Activated T-cell treated with anti-CD3 and anti-CD28 coated beads, Interleukin-2, amount 50 U/mL, for 4 hours (primary cell): Measurements from ENCODE around the gene INTU. TPM values are rescaled to one million over a fixed set of nuclear protein-coding genes. Genes with fewer than 3 reads are reported as not detected.
"Not testable (repeated sequence)": the region's sequence is repeated elsewhere in the genome, so short reads cannot be mapped to it uniquely, and the experiment has no call there.

Source experiments
- ATAC-seq, 2 donors: fragments of 200-7000 bp; cut with Tn5 transposase; one replicate each; pipeline ENCODE4 v1.10.0; 2021
- DNase-seq: peaks from one replicate; pipeline ENCODE4 v3.0.0-alpha.2; 2020
- H3K27me3 Mint-ChIP-seq: one replicate; pipeline ENCODE4 v1.8.0; 2021; ENCODE audit warnings: low read depth, mixed read lengths
- H3K36me3 Mint-ChIP-seq: one replicate; pipeline ENCODE4 v1.8.0; 2022; ENCODE audit warnings: mixed read lengths; ENCODE audit not compliant: insufficient read depth
- H3K4me1 Mint-ChIP-seq: one replicate; pipeline ENCODE4 v1.8.0; 2021; ENCODE audit warnings: low read depth, mixed read lengths
- H3K4me3 Mint-ChIP-seq: one replicate; pipeline ENCODE4 v1.8.0; 2021; ENCODE audit warnings: mild to moderate bottlenecking, moderate library complexity, mixed read lengths
- H3K9me3 Mint-ChIP-seq: one replicate; pipeline ENCODE4 v1.8.0; 2021; ENCODE audit warnings: mixed read lengths
- total RNA-seq, 3 donors: library from RNA; stranded (reverse); gene quantifications; one replicate each; pipeline ENCODE4 v1.2.1, GENCODE V29; 2021

INTU gene
- total RNA-seq, result under 1 TPM; 0.03 to 0.43 (median 0.24) TPM

GRCh38 chr4:127632420-127633403 lies at the start of gene INTU:
TSS of gene INTU (plus strand) at chr4:127632957. CDS start at chr4:127633035, 78 bp downstream.
- ATAC-seq (peak; percentile 74 to 76), DNase-seq (no peak)
- Mint-ChIP-seq H3K36me3 (no peaks in the 10 kb centered on the region), H3K4me3 (peak within 1 kb of the TSS; percentile 69), H3K4me1 (peaks cover 12% of the 10 kb centered on the region), H3K27me3 (peaks cover 49% of the 10 kb centered on the region), H3K9me3 (peaks cover 3% of the 10 kb centered on the region)

DNA sequence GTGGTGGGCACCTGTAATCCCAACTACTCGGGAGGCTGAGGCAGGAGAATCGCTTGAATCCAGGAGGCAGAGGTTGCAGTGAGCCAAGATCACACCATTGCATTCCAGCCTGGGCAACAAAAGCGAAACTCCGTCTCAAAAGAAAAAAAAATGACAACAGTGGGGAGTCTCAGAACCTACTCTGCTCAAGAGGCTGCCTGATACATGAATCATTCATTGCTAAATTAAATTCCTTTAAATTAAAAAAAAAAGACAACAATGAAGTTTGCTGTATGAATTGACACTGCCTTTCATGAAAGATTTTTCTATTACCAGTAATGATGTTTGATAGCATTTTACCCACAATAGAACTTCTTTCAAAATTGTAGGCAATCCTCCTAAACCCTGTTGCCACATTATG lies 46.3 kb upstream of the INTU start:
- DNase-seq, H3K9me3 Mint-ChIP-seq, H3K27me3 Mint-ChIP-seq, H3K36me3 Mint-ChIP-seq, H3K4me3 Mint-ChIP-seq, ATAC-seq, H3K4me1 Mint-ChIP-seq: not testable (repeated sequence)

GRCh38 chr4:127586922-127587571 lies 45.7 kb upstream of the INTU start:
- ATAC-seq (peak in 1 of 2 donors; percentile 57), DNase-seq (no peak)
- H3K27me3 Mint-ChIP-seq, result peaks cover 2% of the 10 kb centered on the region
- H3K4me3 Mint-ChIP-seq, result no peak overlapping the region
- H3K4me1 Mint-ChIP-seq, result no peaks in the 10 kb centered on the region
- H3K36me3 Mint-ChIP-seq, result no peaks in the 10 kb centered on the region
- no peaks in the 10 kb centered on the region for H3K9me3 Mint-ChIP-seq

DNA sequence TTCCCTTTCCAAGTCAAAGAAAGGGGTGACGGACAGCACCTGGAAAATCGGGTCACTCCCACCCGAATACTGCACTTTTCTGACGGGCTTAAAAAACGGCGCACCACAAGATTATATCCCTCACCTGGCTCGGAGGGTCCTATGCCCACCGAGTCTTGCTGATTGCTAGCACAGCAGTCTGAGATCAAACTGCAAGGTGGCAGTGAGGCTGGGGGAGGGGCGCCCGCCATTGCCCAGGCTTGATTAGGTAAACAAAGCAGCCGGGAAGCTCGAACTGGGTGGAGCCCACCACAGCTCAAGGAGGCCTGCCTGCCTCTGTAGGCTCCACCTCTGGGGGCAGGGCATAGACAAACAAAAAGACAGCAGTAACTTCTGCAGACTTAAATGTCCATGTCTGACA lies 43.6 kb upstream of the INTU start:
- H3K4me1 Mint-ChIP-seq, H3K9me3 Mint-ChIP-seq, H3K27me3 Mint-ChIP-seq, DNase-seq, ATAC-seq, H3K36me3 Mint-ChIP-seq, H3K4me3 Mint-ChIP-seq: not testable (repeated sequence)

DNA sequence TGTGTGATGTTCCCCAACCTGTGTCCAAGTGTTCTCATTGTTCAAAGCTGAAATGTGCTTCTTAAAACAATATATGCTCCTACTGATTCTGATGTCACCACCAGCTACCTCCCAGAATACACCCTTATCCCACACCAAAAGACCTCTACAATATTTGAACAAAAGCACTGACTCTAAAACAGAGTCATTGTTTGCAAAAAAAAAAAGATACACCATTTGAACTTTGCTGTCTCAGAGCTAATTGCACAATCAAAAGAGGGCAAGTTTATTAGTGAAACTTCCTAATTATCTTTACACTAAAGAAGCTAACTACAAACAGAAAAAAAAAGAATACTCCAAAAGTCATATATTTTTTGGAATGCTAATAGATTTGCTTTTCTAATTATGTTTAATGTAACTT lies 34.1 kb upstream of the INTU start:
- no peak for ATAC-seq
- Mint-ChIP-seq H3K36me3 (no peaks in the 10 kb centered on the region), H3K4me3 (no peak overlapping the region), H3K4me1 (no peaks in the 10 kb centered on the region), H3K9me3 (no peaks in the 10 kb centered on the region), H3K27me3 (no peaks in the 10 kb centered on the region)
- no peak for DNase-seq

GRCh38 chr4:127601029-127601428 lies 31.7 kb upstream of the INTU start:
- H3K4me1 Mint-ChIP-seq, result no peaks in the 10 kb centered on the region
- H3K4me3 Mint-ChIP-seq, result no peak overlapping the region
- H3K36me3 Mint-ChIP-seq, result no peaks in the 10 kb centered on the region
- DNase-seq, result no peak
- no peaks in the 10 kb centered on the region for H3K9me3 Mint-ChIP-seq
- no peak for ATAC-seq
- peaks cover 6% of the 10 kb centered on the region for H3K27me3 Mint-ChIP-seq

GRCh38 chr4:127604949-127605709 lies 27.6 kb upstream of the INTU start:
- H3K9me3 Mint-ChIP-seq, result no peaks in the 10 kb centered on the region
- no peaks in the 10 kb centered on the region for H3K4me1 Mint-ChIP-seq
- no peaks in the 10 kb centered on the region for H3K36me3 Mint-ChIP-seq
- no peak overlapping the region for H3K4me3 Mint-ChIP-seq
- ATAC-seq (no peak), DNase-seq (no peak)
- H3K27me3 Mint-ChIP-seq, result peaks cover 6% of the 10 kb centered on the region

DNA sequence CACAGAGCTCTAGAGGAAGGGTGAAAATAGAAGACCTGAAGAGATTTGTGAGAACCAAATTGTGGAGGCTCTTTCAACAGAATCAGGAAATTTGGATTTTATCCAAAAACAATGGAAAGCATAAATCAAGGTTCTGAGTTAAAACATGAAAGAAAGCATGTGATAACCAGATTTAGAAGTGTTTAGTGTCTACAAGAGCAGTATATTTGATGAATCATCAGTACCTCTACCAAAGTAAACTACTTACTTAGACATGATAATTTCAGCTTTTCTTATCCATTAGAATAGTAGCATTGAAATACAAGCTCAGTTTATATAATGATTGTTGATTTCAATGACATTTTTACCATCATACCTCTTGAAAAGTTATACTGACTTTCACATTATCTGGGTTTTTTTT lies 25.9 kb upstream of the INTU start:
- Mint-ChIP-seq H3K9me3 (no peaks in the 10 kb centered on the region), H3K4me3 (no peak overlapping the region), H3K36me3 (no peaks in the 10 kb centered on the region), H3K4me1 (no peaks in the 10 kb centered on the region), H3K27me3 (peaks cover 6% of the 10 kb centered on the region)
- DNase-seq (no peak), ATAC-seq (no peak)

DNA sequence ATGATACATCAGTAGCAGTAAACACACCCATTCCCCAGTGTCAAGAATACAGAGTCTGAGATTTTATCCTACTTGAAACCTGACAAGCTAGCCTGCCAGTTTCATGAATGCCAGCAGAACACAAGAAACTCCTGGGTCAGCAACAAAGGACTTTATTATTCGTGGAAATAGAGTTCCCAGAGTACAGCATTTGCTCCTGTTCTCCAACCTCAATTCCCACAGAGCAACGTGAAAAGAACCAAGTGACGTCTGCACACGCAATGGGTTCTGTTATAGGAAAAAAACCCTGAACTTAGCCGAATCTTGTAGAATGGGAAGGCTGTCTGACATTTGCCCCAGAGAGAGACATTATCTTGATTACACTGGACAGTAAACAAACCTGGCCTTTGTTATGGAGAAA lies 23.3 kb upstream of the INTU start:
- Mint-ChIP-seq H3K36me3 (no peaks in the 10 kb centered on the region), H3K4me1 (no peaks in the 10 kb centered on the region), H3K27me3 (peaks cover 6% of the 10 kb centered on the region), H3K9me3 (no peaks in the 10 kb centered on the region), H3K4me3 (no peak overlapping the region)
- ATAC-seq, result no peak
- no peak for DNase-seq

DNA sequence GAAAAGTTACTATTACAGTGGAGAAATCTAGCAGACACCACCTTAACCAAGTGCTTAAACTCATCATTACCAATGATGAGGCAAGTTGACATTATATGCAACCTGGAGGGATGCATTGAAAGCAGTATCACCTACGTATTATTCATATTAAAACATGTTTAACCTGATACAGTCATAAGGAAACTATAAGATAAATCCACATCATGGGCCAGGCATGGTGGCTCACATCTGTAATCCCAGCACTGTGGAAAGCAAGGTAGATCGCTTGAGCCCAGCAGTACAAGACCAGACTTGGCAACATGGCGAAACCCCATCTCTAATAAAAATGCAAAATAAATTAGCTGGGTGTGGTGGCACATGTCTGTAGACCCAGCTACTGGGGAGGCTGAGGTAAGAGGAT lies 22.3 kb upstream of the INTU start:
- ATAC-seq (no peak), DNase-seq (no peak)
- H3K4me3 Mint-ChIP-seq, result no peak overlapping the region
- H3K9me3 Mint-ChIP-seq, result no peaks in the 10 kb centered on the region
- H3K27me3 Mint-ChIP-seq, result no peaks in the 10 kb centered on the region
- no peaks in the 10 kb centered on the region for H3K36me3 Mint-ChIP-seq
- H3K4me1 Mint-ChIP-seq, result no peaks in the 10 kb centered on the region

DNA sequence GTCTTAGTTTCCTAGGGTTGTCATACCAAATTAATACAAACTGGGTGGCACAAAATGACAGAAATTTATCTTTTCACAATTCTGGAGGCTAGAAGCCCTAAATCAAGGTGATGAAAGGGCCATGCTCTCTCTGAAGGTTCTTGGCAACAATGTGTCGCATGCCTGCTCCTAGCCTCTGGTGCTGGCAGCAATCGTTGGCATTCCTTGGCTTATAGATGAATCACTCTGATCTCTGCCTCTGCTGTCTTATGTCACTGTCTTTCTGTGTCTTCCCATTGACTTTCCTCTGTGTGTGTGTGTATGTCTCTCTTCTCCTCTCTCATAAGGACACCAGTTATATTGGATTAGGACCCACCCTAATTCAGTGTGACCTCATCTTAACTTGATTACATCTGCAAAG lies 15.9 kb upstream of the INTU start:
- no peak overlapping the region for H3K4me3 Mint-ChIP-seq
- no peak for ATAC-seq
- H3K27me3 Mint-ChIP-seq, result peaks cover 13% of the 10 kb centered on the region
- no peaks in the 10 kb centered on the region for H3K36me3 Mint-ChIP-seq
- H3K4me1 Mint-ChIP-seq, result no peaks in the 10 kb centered on the region
- no peak for DNase-seq
- no peaks in the 10 kb centered on the region for H3K9me3 Mint-ChIP-seq

GRCh38 chr4:127618427-127618826 lies 14.3 kb upstream of the INTU start:
- DNase-seq (no peak), ATAC-seq (no peak)
- Mint-ChIP-seq H3K4me3 (no peak overlapping the region), H3K36me3 (no peaks in the 10 kb centered on the region), H3K4me1 (peaks cover 2% of the 10 kb centered on the region), H3K9me3 (no peaks in the 10 kb centered on the region), H3K27me3 (peaks cover 22% of the 10 kb centered on the region)

- H3K4me3 Mint-ChIP-seq, result no peak overlapping the region
- H3K36me3 Mint-ChIP-seq, result no peaks in the 10 kb centered on the region
- peaks cover 38% of the 10 kb centered on the region for H3K27me3 Mint-ChIP-seq
- DNase-seq (no peak), ATAC-seq (peak in 1 of 2 donors; percentile 23)
- H3K9me3 Mint-ChIP-seq, result no peaks in the 10 kb centered on the region
- peaks cover 6% of the 10 kb centered on the region for H3K4me1 Mint-ChIP-seq
Observed at GRCh38 chr4:127622621-127622920, 10.2 kb upstream of the INTU start.

DNA sequence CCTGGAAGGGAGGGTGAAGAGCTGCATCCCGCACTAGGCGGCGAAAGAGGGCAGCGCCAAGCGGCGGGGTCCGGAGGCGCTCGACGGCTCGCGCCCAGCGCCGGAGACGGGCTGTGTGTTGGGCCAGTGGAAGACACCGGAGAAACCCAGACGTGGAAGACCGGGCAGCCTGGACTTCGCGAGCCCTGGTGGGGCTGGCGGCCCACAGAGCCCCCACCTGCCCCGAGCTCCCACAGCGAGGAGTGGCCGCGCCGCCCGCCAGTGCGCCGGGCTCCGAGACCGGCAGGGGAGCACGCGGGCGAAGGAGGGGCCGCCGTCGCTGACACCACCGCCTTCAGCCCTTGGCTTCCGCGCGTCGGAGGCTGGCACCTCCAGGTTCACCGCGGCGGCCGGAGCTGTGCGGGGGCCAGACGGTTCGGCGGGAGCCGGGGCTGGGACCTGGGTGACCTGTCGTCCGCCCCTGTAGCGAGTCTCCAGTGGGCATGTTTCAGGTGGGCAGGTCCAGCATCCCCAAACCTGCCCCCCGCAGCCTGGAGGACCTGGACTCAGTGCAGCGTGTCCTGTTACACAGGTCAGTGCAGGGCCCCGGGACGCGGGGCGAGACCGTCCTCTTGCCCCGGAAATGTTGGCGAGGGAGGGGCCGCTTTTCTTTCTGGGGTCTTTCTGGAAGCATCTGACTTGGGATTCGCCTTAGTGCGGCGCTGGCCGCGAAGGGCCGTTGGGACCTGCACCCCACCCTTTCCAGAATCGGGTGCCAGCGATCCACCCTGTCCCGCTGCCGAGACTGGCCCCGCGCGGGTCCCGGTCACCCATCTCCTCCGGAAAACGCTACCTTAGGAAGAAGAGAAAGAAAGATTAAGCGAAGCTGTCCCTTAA lies 9.6 kb upstream of the INTU start:
- H3K9me3 Mint-ChIP-seq, result no peaks in the 10 kb centered on the region
- no peak for DNase-seq
- H3K4me3 Mint-ChIP-seq, result peak overlapping the region; percentile 44
- H3K4me1 Mint-ChIP-seq, result peaks cover 6% of the 10 kb centered on the region
- H3K36me3 Mint-ChIP-seq, result no peaks in the 10 kb centered on the region
- peak; percentile 58 to 69 for ATAC-seq
- peaks cover 39% of the 10 kb centered on the region for H3K27me3 Mint-ChIP-seq
